Adipocyte (in vitro differentiated cells): ENCODE results near the gene DNAI1.

Experiments
- DNase-seq: peaks from one replicate; pipeline ENCODE4 v3.0.0-alpha.2; 2015; ENCODE audit warnings: low read depth
- H3K27me3 ChIP-seq: replicated peaks from 2 replicates; pipeline ENCODE4 v1.7.0; 2013; ENCODE audit warnings: mild to moderate bottlenecking, low read length, moderate library complexity; ENCODE audit not compliant: control insufficient read depth, insufficient read depth
- H3K36me3 ChIP-seq: 2 replicates; pipeline ENCODE4 v1.7.0; 2013; ENCODE audit warnings: low read length, mild to moderate bottlenecking, moderate library complexity; ENCODE audit not compliant: control insufficient read depth, insufficient read depth, severe bottlenecking
- H3K4me1 ChIP-seq: 2 replicates; pipeline ENCODE4 v1.7.0; 2013; ENCODE audit warnings: mild to moderate bottlenecking, low read length, moderate library complexity; ENCODE audit not compliant: control insufficient read depth, insufficient read depth
- H3K4me3 ChIP-seq: 2 replicates; pipeline ENCODE4 v1.7.0; 2013; ENCODE audit warnings: mild to moderate bottlenecking, low read length, moderate library complexity
- H3K9ac ChIP-seq: 2 replicates; pipeline ENCODE4 v1.7.0; 2013; ENCODE audit warnings: mild to moderate bottlenecking, low read length, moderate library complexity
- H3K9me3 ChIP-seq: 2 replicates; pipeline ENCODE4 v1.7.0; 2013; ENCODE audit warnings: mild to moderate bottlenecking, low read length, moderate library complexity; ENCODE audit not compliant: control insufficient read depth

The DNAI1 gene

DNA sequence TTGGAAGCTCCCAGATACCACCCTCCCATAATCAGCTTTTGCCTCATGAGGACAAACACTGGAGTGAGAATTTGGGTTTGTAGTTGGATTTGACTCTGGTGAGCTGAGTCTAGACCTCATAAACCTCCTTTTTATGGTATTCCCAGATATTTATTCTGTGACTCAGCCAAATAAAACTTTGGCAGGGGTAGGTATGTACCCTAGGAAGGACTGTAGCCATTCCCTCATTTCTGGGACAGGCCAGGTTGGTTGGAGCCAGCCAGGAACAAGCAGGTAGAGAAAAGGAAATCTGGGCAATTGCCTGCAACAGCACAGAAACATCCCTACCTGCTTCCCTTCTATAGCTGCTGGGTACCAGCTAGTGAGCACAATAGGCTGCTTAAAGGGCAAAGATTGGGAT lies 44.8 kb downstream of the DNAI1 start:
- no peak overlapping the region for H3K9ac ChIP-seq
- H3K27me3 ChIP-seq = peaks cover 14% of the 10 kb centered on the region
- H3K9me3 ChIP-seq = no peaks in the 10 kb centered on the region
- peaks cover 15% of the 10 kb centered on the region for H3K4me1 ChIP-seq
- DNase-seq = no peak
- H3K4me3 ChIP-seq = no peak overlapping the region
- H3K36me3 ChIP-seq = no peaks in the 10 kb centered on the region

DNA sequence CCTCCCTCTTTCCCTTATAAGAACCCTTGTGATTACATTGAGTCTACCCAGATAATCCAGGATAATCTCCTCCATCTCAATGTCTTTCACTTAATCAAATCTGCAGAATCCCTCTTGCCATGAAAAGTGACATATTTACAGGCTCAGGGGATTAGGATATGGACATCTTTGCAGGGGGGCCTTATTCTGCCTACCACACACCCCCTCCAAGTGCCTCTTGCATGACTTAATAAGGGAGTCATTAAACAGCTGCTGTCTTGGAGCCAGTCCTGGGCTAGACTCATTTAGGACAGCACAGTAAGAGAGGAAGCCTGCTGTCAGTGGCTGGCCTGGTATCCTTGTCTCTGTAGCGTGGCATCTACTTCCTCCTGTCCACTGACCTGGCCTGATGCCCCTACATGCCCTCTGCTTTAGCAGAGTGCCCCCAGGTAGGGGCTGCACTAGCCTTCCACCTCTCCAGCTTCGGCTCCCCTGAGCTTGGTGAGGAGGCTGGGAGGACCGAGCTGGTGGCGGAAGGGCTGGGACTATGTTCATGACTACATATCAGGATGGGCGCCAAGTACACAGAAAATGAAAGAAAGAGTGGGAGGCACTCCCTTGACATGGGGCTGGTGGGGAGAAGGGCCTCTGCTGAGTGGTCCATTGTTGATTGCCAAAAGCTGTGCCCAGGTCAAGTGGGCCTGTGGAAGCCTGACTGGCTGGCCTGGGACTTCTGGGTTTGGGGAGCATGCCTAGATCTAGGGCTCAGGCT lies 46.9 kb downstream of the DNAI1 start:
- Histone ChIP-seq H3K4me3 (no peak overlapping the region), H3K4me1 (peaks cover 15% of the 10 kb centered on the region), H3K9me3 (no peaks in the 10 kb centered on the region), H3K36me3 (no peaks in the 10 kb centered on the region), H3K27me3 (no peaks in the 10 kb centered on the region), H3K9ac (no peak overlapping the region)
- DNase-seq = no peak

DNA sequence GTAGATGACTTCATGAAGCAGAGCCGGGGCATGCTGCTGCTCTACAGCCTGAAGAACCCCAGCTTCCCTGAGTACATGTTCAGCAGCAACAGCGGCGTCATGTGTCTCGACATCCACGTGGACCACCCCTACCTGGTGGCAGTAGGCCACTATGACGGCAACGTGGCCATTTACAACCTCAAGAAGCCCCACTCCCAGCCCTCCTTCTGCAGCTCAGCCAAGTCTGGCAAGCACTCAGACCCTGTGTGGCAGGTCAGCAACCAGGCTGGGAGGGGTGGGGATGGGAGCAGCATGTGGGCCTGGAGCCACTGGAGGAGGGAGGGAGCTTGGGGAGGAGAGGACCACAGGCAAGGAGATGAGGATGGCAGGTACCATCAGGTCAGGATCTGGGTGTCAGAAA lies 48.0 kb downstream of the DNAI1 start:
- Histone ChIP-seq H3K27me3 (no peaks in the 10 kb centered on the region), H3K9ac (no peak overlapping the region), H3K4me3 (no peak overlapping the region), H3K36me3 (no peaks in the 10 kb centered on the region), H3K9me3 (no peaks in the 10 kb centered on the region), H3K4me1 (peaks cover 11% of the 10 kb centered on the region)
- no peak for DNase-seq

DNA sequence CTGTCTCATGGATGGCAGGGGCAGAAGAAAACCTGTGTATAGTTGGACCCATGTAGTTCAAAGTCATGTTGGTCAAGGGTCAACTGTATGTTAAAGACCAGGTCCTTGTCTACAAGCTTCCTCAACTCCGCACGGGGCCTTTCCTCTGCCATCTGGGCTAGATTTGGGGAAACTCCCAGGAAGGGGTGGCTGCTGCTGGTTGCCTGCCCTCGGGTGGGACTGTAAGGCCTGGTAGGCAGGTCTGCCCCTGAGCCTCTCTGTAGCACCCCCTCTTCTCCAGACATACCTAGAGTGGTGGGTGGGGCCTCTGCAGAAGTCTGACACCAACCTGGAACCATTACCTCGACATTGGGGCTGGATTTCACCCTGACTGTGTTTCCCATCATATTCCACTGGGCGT lies 49.0 kb downstream of the DNAI1 start:
- Histone ChIP-seq H3K4me1 (peaks cover 4% of the 10 kb centered on the region), H3K9ac (no peak overlapping the region), H3K9me3 (no peaks in the 10 kb centered on the region), H3K36me3 (no peaks in the 10 kb centered on the region), H3K4me3 (no peak overlapping the region), H3K27me3 (no peaks in the 10 kb centered on the region)
- no peak for DNase-seq

DNA sequence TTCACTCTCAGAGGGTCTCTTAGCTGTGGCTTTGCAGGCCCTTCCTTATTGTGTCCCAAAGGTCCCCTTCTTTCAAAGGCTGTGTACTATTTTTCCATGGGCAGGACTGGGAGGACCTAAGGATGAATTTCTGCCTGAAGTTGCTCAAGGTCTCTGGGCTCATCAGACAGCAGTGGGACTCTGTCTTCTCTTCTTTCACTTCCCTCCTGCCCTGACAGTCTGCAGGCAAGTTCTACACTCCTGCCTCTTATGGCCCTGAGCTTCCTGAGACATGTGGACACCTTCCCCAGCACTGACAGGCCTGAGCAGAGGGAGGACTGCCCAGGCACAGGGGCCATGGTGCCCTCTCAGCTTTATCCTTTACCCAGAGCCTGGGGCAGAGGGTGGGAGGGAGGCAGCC lies 49.4 kb downstream of the DNAI1 start:
- peaks cover 7% of the 10 kb centered on the region for H3K4me1 ChIP-seq
- no peak overlapping the region for H3K4me3 ChIP-seq
- H3K36me3 ChIP-seq = no peaks in the 10 kb centered on the region
- no peak overlapping the region for H3K9ac ChIP-seq
- no peaks in the 10 kb centered on the region for H3K9me3 ChIP-seq
- no peak for DNase-seq
- no peaks in the 10 kb centered on the region for H3K27me3 ChIP-seq

DNA sequence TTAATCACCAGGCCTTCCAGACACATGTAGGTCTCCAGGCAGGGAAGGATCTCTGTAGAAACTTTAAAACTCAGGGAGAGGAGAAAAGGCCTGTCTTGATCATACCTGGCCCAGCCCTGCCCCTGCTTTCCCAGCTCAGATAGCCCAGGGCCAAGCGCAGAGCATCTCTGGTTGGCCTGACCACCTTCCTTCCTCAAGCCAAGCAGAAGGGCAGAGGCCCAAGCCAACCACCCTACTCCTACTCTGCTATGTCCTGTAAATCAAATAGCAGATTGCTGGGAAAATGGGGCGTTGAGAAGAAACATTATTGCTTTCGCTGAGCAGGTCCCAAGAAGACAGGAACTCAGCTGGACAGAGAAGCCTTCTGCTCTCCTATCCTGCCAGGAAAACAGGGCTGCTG lies 49.9 kb downstream of the DNAI1 start:
- no peaks in the 10 kb centered on the region for H3K36me3 ChIP-seq
- H3K4me3 ChIP-seq = no peak overlapping the region
- H3K9ac ChIP-seq = no peak overlapping the region
- no peak for DNase-seq
- no peaks in the 10 kb centered on the region for H3K27me3 ChIP-seq
- H3K4me1 ChIP-seq = peaks cover 12% of the 10 kb centered on the region
- H3K9me3 ChIP-seq = no peaks in the 10 kb centered on the region

DNA sequence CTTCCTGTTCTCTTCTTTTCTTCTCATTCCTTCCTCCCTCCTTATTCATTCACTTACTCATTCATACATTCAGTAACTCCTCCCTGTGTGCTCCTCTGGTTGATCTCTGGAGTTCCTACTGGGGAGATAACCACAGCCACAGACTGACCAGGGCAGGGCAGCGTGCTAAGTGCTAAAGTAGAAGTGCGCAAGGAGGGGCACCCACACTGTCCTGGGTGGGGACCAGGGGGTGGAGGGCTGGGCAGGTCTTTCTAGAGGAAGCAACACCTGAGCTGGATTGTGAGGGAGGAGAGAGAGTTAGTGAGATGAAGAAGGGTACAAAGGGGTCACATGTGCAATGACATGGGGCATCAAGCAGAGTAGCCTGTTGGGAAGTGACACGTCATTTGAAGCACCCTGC lies 50.3 kb downstream of the DNAI1 start:
- Histone ChIP-seq H3K9me3 (no peaks in the 10 kb centered on the region), H3K4me1 (peaks cover 17% of the 10 kb centered on the region), H3K36me3 (no peaks in the 10 kb centered on the region), H3K4me3 (no peak overlapping the region), H3K27me3 (no peaks in the 10 kb centered on the region), H3K9ac (no peak overlapping the region)
- no peak for DNase-seq

DNA sequence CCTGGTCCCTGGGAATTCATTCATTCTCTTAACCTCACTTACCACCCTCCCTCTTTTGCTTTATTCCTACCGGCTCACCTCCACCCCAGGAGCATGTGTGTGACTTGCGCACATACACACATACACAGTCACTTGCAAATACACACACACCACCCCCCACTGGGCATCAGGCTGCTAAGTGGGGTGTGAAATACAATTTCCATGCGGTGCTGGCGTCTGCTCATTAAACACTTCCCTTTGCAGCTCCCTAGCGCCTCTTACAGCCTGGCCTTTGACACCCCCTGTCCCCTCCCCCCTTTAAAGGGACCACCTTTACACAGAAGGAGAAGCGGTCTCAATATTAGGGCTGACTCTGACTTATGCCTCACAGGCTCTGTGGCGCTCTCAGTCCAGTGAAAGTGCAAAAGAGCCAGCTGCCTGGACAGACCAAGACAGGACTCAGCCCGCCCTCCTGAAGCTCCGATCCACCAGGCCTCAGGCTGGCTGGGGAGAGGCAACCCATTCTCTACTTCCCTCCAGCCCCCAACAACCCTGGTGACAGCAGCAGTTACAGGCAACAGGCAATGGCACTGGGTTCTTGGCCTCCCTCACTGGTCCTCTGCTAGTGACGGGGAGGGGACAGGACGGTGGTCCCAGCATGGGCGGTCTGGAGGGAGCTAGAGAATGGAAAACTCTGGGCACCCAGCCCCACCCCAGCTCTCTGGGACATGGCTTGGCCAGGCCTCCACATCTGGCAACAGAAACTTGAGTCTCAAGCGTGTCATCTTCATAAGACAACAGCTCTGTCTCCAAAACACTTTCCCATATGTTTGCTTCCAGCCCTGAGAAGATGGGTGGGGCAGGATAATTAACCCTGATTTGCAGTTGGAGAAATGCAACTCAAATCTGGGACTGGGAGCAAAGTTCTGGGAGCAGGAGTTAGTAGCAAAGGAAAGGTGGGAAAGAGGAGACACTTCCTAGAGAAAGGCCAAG lies 52.2 kb downstream of the DNAI1 start:
- Histone ChIP-seq H3K36me3 (no peaks in the 10 kb centered on the region), H3K4me3 (no peak overlapping the region), H3K9ac (no peak overlapping the region), H3K9me3 (no peaks in the 10 kb centered on the region), H3K27me3 (no peaks in the 10 kb centered on the region), H3K4me1 (peaks cover 17% of the 10 kb centered on the region)
- DNase-seq = no peak

DNA sequence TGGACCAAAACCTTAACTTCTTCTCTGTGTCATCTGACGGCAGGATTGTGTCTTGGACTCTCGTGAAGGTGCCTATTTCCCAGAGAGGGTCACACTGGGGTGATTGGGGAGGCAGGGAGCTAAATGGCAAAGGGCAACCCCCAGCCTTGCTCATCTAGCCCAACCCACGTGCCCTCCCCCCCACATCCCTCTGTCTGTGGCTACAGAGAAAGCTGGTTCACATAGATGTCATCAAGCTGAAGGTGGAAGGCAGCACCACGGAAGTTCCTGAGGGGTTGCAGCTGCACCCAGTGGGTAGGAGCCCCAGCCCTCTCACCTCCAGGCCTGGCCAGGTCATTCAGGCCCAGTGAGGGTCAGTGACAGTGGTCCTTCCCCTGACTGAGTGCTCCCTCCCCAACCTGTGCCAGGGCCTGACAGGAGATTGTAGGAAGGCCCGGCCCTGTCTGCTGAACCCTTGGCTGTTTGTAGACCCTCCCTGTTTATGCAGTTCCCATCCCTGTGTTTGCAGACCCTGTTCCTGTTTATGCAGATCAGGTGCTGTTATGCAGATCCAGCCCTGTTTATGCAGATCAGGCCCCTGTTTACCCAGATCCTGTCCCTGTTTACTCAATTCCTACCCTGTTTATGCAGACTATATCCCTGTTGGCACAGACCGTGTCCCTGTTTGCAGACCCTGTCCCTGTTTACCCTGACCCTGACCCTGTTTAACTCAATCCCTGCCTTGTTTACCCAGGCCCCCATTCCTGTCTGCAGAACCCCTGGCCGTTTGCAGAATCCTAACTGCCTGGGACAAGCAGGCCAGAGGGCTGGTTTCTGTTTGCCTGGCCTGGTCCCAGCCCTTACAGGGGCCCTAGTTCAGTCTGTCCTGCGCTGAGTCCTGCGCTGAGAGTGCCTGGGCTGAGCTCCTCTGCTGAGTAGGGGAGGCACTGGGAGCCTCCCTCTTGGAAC lies 53.8 kb downstream of the DNAI1 start:
- no peak overlapping the region for H3K4me3 ChIP-seq
- no peak for DNase-seq
- no peaks in the 10 kb centered on the region for H3K36me3 ChIP-seq
- H3K27me3 ChIP-seq = no peaks in the 10 kb centered on the region
- peak overlapping the region; percentile 47 for H3K9ac ChIP-seq
- peaks cover 17% of the 10 kb centered on the region for H3K4me1 ChIP-seq
- no peaks in the 10 kb centered on the region for H3K9me3 ChIP-seq

DNA sequence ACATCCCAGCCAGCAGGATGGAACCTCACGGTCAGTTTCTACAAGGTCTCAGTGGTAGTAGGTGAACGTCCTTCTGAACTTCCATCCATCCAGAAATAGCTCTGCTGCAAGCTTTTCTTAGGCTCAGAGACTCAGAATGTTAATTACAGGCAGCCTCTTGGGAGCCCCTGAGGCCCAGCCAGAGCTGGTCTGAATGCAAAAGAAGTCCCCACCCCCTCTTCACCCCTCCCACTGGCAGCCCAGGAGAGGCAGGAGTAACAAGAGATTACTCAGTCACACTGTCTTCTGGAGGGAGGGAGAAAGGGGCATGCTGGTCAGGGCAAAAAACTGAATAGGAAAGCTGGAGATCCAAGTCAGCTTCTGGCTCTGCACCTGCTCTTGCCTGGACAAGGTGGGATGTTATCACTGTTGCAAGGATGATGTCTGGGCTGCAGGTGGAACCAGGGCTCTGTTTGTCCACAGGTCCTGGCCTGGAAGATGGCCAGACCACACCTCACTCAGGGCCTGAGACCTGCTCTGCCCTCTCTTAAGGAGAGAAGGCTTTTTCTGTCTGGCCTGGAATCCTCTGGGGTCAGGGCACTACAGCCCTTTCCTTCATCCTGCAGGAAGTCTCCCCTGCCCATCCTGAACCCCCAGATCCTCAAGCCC lies 55.1 kb downstream of the DNAI1 start:
- Histone ChIP-seq H3K4me3 (no peak overlapping the region), H3K27me3 (no peaks in the 10 kb centered on the region), H3K4me1 (peaks cover 17% of the 10 kb centered on the region), H3K36me3 (no peaks in the 10 kb centered on the region), H3K9me3 (no peaks in the 10 kb centered on the region), H3K9ac (no peak overlapping the region)
- no peak for DNase-seq
